ENCODE data around the gene CTDSPL.

The CTDSPL gene

GRCh38 chr3:37891227-37891626 lies 29.5 kb downstream of the CTDSPL start:
- TF ChIP-seq REST (IDR thresholded peaks at IDR 0.05; ENCODE audit: low read depth) = no peak
- no peak for TF ChIP-seq RAD21 (IDR thresholded peaks at IDR 0.05; ENCODE audit: low read depth)
- TF ChIP-seq CREB1 (IDR thresholded peaks at IDR 0.05; ENCODE audit: low read depth) = no peak
- TF ChIP-seq, protein P1, sequence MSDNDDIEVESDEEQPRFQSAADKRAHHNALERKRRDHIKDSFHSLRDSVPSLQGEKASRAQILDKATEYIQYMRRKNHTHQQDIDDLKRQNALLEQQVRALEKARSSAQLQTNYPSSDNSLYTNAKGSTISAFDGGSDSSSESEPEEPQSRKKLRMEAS (IDR thresholded peaks at IDR 0.05) = no peak
- no peak for TF ChIP-seq TEAD4 (IDR thresholded peaks at IDR 0.05)
- no peak for TF ChIP-seq NFIC (IDR thresholded peaks at IDR 0.05)
- TF ChIP-seq, protein P2, sequence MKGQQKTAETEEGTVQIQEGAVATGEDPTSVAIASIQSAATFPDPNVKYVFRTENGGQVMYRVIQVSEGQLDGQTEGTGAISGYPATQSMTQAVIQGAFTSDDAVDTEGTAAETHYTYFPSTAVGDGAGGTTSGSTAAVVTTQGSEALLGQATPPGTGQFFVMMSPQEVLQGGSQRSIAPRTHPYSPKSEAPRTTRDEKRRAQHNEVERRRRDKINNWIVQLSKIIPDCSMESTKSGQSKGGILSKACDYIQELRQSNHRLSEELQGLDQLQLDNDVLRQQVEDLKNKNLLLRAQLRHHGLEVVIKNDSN (IDR thresholded peaks at IDR 0.05) = no peak
- no peak for TF ChIP-seq TAF1 (IDR thresholded peaks at IDR 0.05; ENCODE audit: low read depth)
- TF ChIP-seq FOXM1 (IDR thresholded peaks at IDR 0.05; ENCODE audit: borderline replicate concordance, low read depth) = no peak
- no peak for TF ChIP-seq ZBTB7A (IDR thresholded peaks at IDR 0.05; ENCODE audit: low read depth)
- no peak for TF ChIP-seq EGR1 (IDR thresholded peaks at IDR 0.05)
- no peak for TF ChIP-seq EP300 (IDR thresholded peaks at IDR 0.05; ENCODE audit: borderline replicate concordance)
- no peak for TF ChIP-seq TCF12 (IDR thresholded peaks at IDR 0.05; ENCODE audit: low read depth)
- TF ChIP-seq YY1 (IDR thresholded peaks at IDR 0.05; ENCODE audit: low read depth) = no peak
- no peak for TF ChIP-seq CEBPB (IDR thresholded peaks at IDR 0.05)

DNA sequence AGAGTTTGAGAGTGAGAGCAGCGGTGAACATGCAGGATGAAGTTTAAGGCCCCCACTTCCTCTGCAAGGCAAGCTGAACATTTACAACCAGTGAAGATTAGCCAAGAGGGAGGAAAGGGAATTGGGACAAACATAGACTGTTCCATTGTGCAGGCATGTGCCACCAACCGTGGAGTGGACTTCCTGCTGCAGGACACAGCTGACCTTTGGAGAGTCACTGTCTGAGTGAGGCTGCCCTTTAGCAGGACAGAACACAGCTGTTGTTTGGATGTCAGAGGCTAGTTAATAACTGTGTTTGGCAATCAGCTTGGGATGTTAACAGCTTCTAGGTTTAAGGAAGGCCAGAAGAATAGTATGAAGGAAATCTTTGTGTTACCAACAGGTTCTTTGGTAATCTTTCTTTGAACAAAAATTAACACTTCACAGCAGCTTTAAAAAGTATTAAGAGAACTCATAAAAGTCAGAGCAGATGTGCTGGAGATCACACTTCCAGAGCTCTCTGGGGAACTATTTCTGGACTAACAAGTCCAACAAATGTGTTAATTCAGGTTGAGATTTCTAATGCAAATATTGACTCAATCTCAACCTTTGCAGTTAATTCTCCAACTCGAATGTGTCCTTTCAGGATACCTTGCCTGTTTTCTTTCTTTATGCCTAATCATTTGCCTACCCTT lies 31.4 kb downstream of the CTDSPL start:
- TF ChIP-seq TAF1 (IDR thresholded peaks at IDR 0.05; ENCODE audit: low read depth) (no peak), FOXM1 (IDR thresholded peaks at IDR 0.05; ENCODE audit: borderline replicate concordance, low read depth) (no peak), CEBPB (IDR thresholded peaks at IDR 0.05) (no peak), CREB1 (IDR thresholded peaks at IDR 0.05; ENCODE audit: low read depth) (no peak), EP300 (IDR thresholded peaks at IDR 0.05; ENCODE audit: borderline replicate concordance) (no peak), TCF12 (IDR thresholded peaks at IDR 0.05; ENCODE audit: low read depth) (no peak), REST (IDR thresholded peaks at IDR 0.05; ENCODE audit: low read depth) (no peak), ZBTB7A (IDR thresholded peaks at IDR 0.05; ENCODE audit: low read depth) (no peak), RAD21 (IDR thresholded peaks at IDR 0.05; ENCODE audit: low read depth) (no peak), YY1 (IDR thresholded peaks at IDR 0.05; ENCODE audit: low read depth) (no peak), EGR1 (IDR thresholded peaks at IDR 0.05) (no peak), NFIC (IDR thresholded peaks at IDR 0.05) (no peak), TEAD4 (IDR thresholded peaks at IDR 0.05) (no peak)
- TF ChIP-seq, protein P1 (IDR thresholded peaks at IDR 0.05) = no peak
- TF ChIP-seq, protein P2 (IDR thresholded peaks at IDR 0.05) = no peak

- TF ChIP-seq TAF1 (IDR thresholded peaks at IDR 0.05; ENCODE audit: low read depth) (no peak), EGR1 (IDR thresholded peaks at IDR 0.05) (no peak), CEBPB (IDR thresholded peaks at IDR 0.05) (no peak), REST (IDR thresholded peaks at IDR 0.05; ENCODE audit: low read depth) (no peak), NFIC (IDR thresholded peaks at IDR 0.05) (no peak), RAD21 (IDR thresholded peaks at IDR 0.05; ENCODE audit: low read depth) (no peak), CREB1 (IDR thresholded peaks at IDR 0.05; ENCODE audit: low read depth) (no peak), TEAD4 (IDR thresholded peaks at IDR 0.05) (no peak), EP300 (IDR thresholded peaks at IDR 0.05; ENCODE audit: borderline replicate concordance) (no peak), YY1 (IDR thresholded peaks at IDR 0.05; ENCODE audit: low read depth) (no peak)
These were observed 35.1 kb downstream of the CTDSPL start for GRCh38 chr3:37896827-37897226.

DNA sequence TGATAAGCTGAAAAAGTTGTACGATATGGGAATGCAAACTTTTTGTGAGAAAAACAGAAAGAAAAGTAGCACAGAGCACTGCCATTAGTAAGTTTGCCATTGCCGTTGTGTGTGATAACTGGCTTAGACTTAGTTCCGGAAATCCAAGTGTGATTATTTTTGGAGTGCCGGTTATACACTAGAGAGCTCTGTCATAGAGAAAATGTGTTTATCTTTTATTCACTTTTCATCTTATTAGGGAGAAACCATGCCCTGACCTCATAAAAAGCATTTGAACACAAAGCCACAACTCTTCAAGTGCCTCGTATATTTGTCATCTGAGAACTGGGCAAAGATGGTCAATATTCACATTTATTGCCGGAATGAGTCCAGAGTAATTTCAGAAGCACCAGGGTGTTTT lies 36.1 kb downstream of the CTDSPL start:
- no peak for TF ChIP-seq YY1 (IDR thresholded peaks at IDR 0.05; ENCODE audit: low read depth)
- TF ChIP-seq EP300 (IDR thresholded peaks at IDR 0.05; ENCODE audit: borderline replicate concordance) = no peak
- TF ChIP-seq TCF12 (IDR thresholded peaks at IDR 0.05; ENCODE audit: low read depth) = no peak
- TF ChIP-seq CREB1 (IDR thresholded peaks at IDR 0.05; ENCODE audit: low read depth) = no peak
- TF ChIP-seq, protein P2 (IDR thresholded peaks at IDR 0.05) = no peak
- no peak for TF ChIP-seq TAF1 (IDR thresholded peaks at IDR 0.05; ENCODE audit: low read depth)
